Measurements from ENCODE around the gene COX4I1. TPM values are rescaled to one million over a fixed set of nuclear protein-coding genes. Genes with fewer than 3 reads are reported as not detected.

Gene COX4I1
- total and polyA plus RNA-seq, 9 of the 15 experiments (the other 6 are each of a cell fraction or from before 2014, with no cell fraction given) = 651 to 2,356 (median 1,032) TPM

DNA sequence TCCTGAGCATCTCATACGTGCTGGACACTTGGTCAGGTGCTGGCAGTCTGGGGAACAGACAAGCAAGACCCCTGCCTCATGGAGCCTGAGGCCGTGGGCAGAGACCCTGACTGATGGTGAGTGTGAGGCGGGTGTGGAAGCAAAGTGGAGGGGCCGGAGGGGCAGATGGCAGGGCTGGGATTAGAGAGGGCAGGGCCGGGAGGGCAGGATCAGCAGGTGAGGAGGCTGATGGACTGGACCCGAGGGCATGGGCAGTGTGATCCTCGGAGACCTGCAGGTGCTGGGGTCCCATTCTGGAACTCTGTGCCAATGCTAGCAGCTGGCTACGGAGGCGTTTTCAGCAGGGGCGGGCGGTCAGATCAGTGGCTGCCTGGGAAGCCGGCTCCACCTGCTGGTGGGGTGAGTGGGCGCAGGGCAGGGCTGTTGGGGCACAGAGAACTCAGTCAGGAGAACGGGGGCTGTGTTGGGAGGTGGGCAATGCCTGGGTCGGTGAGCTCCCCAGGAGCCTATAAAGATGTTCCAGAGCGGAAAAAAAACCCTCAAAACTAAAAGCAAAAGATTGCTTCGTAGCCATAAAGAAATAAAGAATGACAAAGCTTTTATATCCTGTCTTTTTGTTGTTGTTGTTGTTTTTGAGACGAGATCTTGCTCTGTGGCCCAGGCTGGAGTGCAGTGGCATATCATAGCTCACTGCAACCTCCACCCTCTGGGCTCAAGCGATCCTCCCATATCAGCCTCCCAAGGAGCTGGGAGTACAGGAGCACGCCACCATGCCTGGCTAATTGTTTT, 39.7 kb upstream of the COX4I1 start:
- Histone ChIP-seq H4K20me1 (replicated peaks; ENCODE audit: control insufficient read depth, insufficient read depth, low read length) (peaks cover 8% of the 10 kb centered on the region; the same call in 1 of the 2 replicates), H3K4me3 (no peak overlapping the region), H2AFZ (ENCODE audit: low read depth, low read length) (no peak overlapping the region), H3K27ac (ENCODE audit: extremely low read depth, low read depth, low read length) (no peak overlapping the region), H3K4me2 (ENCODE audit: insufficient read depth, low read length) (no peak overlapping the region), H3K36me3 (ENCODE audit: control insufficient read depth, insufficient read depth, low read length) (no peaks in the 10 kb centered on the region), H3K79me2 (ENCODE audit: control insufficient read depth, insufficient read depth, low read length) (no peaks in the 10 kb centered on the region), H3K9ac (ENCODE audit: insufficient read depth in 1 of 2, low read depth in 2 of 2, low read length in 2 of 2) (no peak overlapping the region; a peak in 1 of 4 replicates), H3K27me3 (ENCODE audit: control insufficient read depth in 2 of 2, insufficient read depth in 2 of 2, low read length in 2 of 2) (peaks cover 47 to 87% of the 10 kb centered on the region in 2 experiments), H3K9me3 (replicated peaks; ENCODE audit: control insufficient read depth, insufficient read depth, low read depth, low read length) (no peaks in the 10 kb centered on the region), H3K4me1 (replicated peaks in 1 of 2; ENCODE audit: control insufficient read depth in 2 of 2, insufficient read depth in 2 of 2, low read length in 2 of 2) (peaks cover 0 to 14% of the 10 kb centered on the region in 2 experiments; a peak in 1 of 5 replicates), H3K9me1 (ENCODE audit: control insufficient read depth, insufficient read depth, low read length) (peaks cover 2% of the 10 kb centered on the region)
- in situ Hi-C loops (cut with MboI) = no loop called here
- 4% methylated on average over 18 of the region's 20 CpGs for WGBS (ENCODE audit: insufficient coverage, low coverage, missing lambda C conversion rate)
- FAIRE-seq (no peak), DNase-seq (ENCODE audit: extremely low read depth in 1 of 4, low spot score in 3 of 4) (peak; percentile 51 to 57 (median 53)), ATAC-seq (peak; percentile 90)
- intact Hi-C loops (cut with micrococcal nuclease) = no loop called here
- POLR2A ChIA-PET = no interaction called here
- no TSS peak for BruUV-seq (replicated peaks)
- CTCF ChIA-PET (ENCODE audit: low intra/inter-chr PET ratio) = interaction anchor here (0.6 kb wide), 1 partner anchor 9 kb away, joined by 3 read pairs; the partner anchor contains the start of gene C16orf74
- no peak for TF ChIP-seq ZNF707 (CRISPR knock-in tag; conservative IDR thresholded peaks at IDR 0.05)
- peak; percentile 36 to 67 for TF ChIP-seq RAD21 (CRISPR knock-in tag; conservative IDR thresholded peaks at IDR 0.05 in 1 of 2, IDR thresholded peaks at IDR 0.05 in 1 of 2)
- TF ChIP-seq, protein P1, sequence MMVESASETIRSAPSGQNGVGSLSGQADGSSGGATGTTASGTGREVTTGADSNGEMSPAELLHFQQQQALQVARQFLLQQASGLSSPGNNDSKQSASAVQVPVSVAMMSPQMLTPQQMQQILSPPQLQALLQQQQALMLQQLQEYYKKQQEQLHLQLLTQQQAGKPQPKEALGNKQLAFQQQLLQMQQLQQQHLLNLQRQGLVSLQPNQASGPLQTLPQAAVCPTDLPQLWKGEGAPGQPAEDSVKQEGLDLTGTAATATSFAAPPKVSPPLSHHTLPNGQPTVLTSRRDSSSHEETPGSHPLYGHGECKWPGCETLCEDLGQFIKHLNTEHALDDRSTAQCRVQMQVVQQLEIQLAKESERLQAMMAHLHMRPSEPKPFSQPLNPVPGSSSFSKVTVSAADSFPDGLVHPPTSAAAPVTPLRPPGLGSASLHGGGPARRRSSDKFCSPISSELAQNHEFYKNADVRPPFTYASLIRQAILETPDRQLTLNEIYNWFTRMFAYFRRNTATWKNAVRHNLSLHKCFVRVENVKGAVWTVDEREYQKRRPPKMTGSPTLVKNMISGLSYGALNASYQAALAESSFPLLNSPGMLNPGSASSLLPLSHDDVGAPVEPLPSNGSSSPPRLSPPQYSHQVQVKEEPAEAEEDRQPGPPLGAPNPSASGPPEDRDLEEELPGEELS (CRISPR knock-in tag; IDR thresholded peaks at IDR 0.05; ENCODE audit: borderline replicate concordance) = no peak
- no peak for TF ChIP-seq ZNF174 (CRISPR knock-in tag; IDR thresholded peaks at IDR 0.05)
- TF ChIP-seq STAG1 (CRISPR knock-in tag; IDR thresholded peaks at IDR 0.05; ENCODE audit: borderline replicate concordance) = peak; percentile 65; the same call in 1 of the 2 replicates
- TF ChIP-seq, protein P2, sequence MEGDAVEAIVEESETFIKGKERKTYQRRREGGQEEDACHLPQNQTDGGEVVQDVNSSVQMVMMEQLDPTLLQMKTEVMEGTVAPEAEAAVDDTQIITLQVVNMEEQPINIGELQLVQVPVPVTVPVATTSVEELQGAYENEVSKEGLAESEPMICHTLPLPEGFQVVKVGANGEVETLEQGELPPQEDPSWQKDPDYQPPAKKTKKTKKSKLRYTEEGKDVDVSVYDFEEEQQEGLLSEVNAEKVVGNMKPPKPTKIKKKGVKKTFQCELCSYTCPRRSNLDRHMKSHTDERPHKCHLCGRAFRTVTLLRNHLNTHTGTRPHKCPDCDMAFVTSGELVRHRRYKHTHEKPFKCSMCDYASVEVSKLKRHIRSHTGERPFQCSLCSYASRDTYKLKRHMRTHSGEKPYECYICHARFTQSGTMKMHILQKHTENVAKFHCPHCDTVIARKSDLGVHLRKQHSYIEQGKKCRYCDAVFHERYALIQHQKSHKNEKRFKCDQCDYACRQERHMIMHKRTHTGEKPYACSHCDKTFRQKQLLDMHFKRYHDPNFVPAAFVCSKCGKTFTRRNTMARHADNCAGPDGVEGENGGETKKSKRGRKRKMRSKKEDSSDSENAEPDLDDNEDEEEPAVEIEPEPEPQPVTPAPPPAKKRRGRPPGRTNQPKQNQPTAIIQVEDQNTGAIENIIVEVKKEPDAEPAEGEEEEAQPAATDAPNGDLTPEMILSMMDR (IDR thresholded peaks at IDR 0.05 in 2 of 3, conservative IDR thresholded peaks at IDR 0.05 in 1 of 3; ENCODE audit: insufficient read depth in 2 of 3, low read depth in 1 of 3, low read length in 3 of 3) = peak; percentile 65 to 70 (median 68)
- TF ChIP-seq, protein P3, sequence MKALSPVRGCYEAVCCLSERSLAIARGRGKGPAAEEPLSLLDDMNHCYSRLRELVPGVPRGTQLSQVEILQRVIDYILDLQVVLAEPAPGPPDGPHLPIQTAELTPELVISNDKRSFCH (CRISPR knock-in tag; IDR thresholded peaks at IDR 0.05) = no peak
- TF ChIP-seq, protein P3 (tag; IDR thresholded peaks at IDR 0.05) = no peak
- no peak for TF ChIP-seq NCOA2 (IDR thresholded peaks at IDR 0.05; ENCODE audit: partially characterized antibody in 2 of 2)
- TF ChIP-seq, protein P4, sequence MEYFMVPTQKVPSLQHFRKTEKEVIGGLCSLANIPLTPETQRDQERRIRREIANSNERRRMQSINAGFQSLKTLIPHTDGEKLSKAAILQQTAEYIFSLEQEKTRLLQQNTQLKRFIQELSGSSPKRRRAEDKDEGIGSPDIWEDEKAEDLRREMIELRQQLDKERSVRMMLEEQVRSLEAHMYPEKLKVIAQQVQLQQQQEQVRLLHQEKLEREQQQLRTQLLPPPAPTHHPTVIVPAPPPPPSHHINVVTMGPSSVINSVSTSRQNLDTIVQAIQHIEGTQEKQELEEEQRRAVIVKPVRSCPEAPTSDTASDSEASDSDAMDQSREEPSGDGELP (CRISPR knock-in tag; IDR thresholded peaks at IDR 0.05; ENCODE audit: borderline replicate concordance) = peak; percentile 29; the same call in 1 of the 2 replicates
- TF ChIP-seq SMC3 (conservative IDR thresholded peaks at IDR 0.05; ENCODE audit: insufficient read depth, low read depth, low read length) = peak; percentile 53; the same call in 1 of the 2 replicates
- TF ChIP-seq, protein P5, sequence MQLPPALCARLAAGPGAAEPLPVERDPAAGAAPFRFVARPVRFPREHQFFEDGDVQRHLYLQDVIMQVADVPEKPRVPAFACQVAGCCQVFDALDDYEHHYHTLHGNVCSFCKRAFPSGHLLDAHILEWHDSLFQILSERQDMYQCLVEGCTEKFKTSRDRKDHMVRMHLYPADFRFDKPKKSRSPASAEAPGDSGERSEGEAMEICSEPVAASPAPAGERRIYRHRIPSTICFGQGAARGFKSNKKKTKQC (CRISPR knock-in tag; IDR thresholded peaks at IDR 0.05) = no peak
